HepG2 (cell line): ENCODE results near the gene ERBB3. TPM values are rescaled to one million over a fixed set of nuclear protein-coding genes. Genes with fewer than 3 reads are reported as not detected.

Experiments used
- ATRX ChIP-seq: sonication (generic); formaldehyde crosslinking; IDR thresholded peaks from 2 replicates; pipeline ENCODE4 v1.4.0; 2020; ENCODE audit warnings: missing genetic modification reagents, borderline replicate concordance
- EED ChIP-seq: sonication (generic); formaldehyde crosslinking; IDR thresholded peaks from 2 replicates; pipeline ENCODE4 v1.5.0; 2020; ENCODE audit warnings: mild to moderate bottlenecking, missing genetic modification reagents
- GABPA ChIP-seq, 2 experiments: IDR thresholded peaks; 2 replicates each; pipeline ENCODE4 v1.6.1; 2011 to 2016; ENCODE audit warnings: low read depth in 2 of 2, low read length in 1 of 2, missing biosample characterization in 1 of 2, missing genetic modification characterization in 1 of 2
- GATA4 ChIP-seq: sonication (generic); IDR thresholded peaks from 2 replicates; pipeline ENCODE4 v1.6.1; 2016; ENCODE audit warnings: antibody characterized with exemption, low read depth, borderline replicate concordance
- GATAD1 ChIP-seq: IDR thresholded peaks from 2 replicates; pipeline ENCODE4 v1.6.1; 2016; ENCODE audit warnings: missing genetic modification reagents, missing compliant biosample characterization
- ISL2 ChIP-seq: sonication (generic); formaldehyde crosslinking; IDR thresholded peaks from 2 replicates; pipeline ENCODE4 v1.5.0; 2020; ENCODE audit warnings: missing genetic modification reagents
- MNT ChIP-seq: fragments of 450-650 bp; IDR thresholded peaks from 2 replicates; pipeline ENCODE4 v1.6.1; 2016
- MYNN ChIP-seq: sonication (generic); formaldehyde crosslinking; IDR thresholded peaks from 2 replicates; pipeline ENCODE4 v1.4.0; 2020; ENCODE audit warnings: mild to moderate bottlenecking, low read depth, missing genetic modification reagents
- PHF21A ChIP-seq: sonication (generic); formaldehyde crosslinking; IDR thresholded peaks from 2 replicates; pipeline ENCODE4 v1.5.0; 2020; ENCODE audit warnings: mild to moderate bottlenecking, missing genetic modification reagents
- POLR2AphosphoS2 ChIP-seq: IDR thresholded peaks from 2 replicates; pipeline ENCODE4 v1.6.1; 2011; ENCODE audit warnings: low read depth, low read length, improper control_type of control experiment
- RAD21 ChIP-seq: fragments of 450-650 bp; formaldehyde crosslinking; IDR thresholded peaks from 2 replicates; pipeline ENCODE4 v1.5.0; 2020; ENCODE audit warnings: mild to moderate bottlenecking
- RBFOX2 ChIP-seq: fragments of 200-400 bp; formaldehyde crosslinking; IDR thresholded peaks from 2 replicates; pipeline ENCODE4 v1.6.1; 2017; ENCODE audit warnings: low read depth, mild to moderate bottlenecking, low read length
- SAP130 ChIP-seq: IDR thresholded peaks from 2 replicates; pipeline ENCODE4 v1.6.1; 2016; ENCODE audit warnings: low read depth
- TEF ChIP-seq: sonication (generic); formaldehyde crosslinking; IDR thresholded peaks from 2 replicates; pipeline ENCODE4 v1.5.0; 2020; ENCODE audit warnings: missing genetic modification reagents
- ZNF407 ChIP-seq: sonication (generic); formaldehyde crosslinking; IDR thresholded peaks from one replicate; pipeline ENCODE4 v1.5.1; 2020; ENCODE audit warnings: mild to moderate bottlenecking, missing genetic modification reagents; ENCODE audit errors: not compliant biosample characterization
- polyA plus RNA-seq, 8 experiments: library from polyadenylated mRNA; depleted of rRNA in 3 of 8; stranded (reverse) in 7 of 8; unstranded in 1 of 8; fragments of >200 nt; fragmentation: Illumina TruSeq in 4 of 8; extraction: Trizol in 4 of 8; gene quantifications; 2 replicates each; pipeline versions ENCODE4 v1.2.1 to v1.2.3, GENCODE V29; 2011 to 2016; ENCODE audit warnings: low read depth in 4 of 8, missing spikeins in 1 of 8, mixed read lengths in 1 of 8; ENCODE audit not compliant: insufficient read depth in 1 of 8
- total RNA-seq, 5 experiments: library from RNA; depleted of rRNA; stranded (reverse); fragments of >200 nt; fragmentation: Illumina TruSeq; extraction: Trizol; gene quantifications; 2 replicates each; pipeline ENCODE4 v1.2.3, GENCODE V29; 2016; ENCODE audit warnings: low read depth in 1 of 5
- TF ChIP-seq, protein P1 (sequence below): sonication (generic); formaldehyde crosslinking; IDR thresholded peaks from 2 replicates; pipeline ENCODE4 v1.8.1; 2023; ENCODE audit warnings: mild to moderate bottlenecking, inconsistent platforms, moderate library complexity, missing genetic modification reagents, borderline replicate concordance

Gene ERBB3
- total and polyA plus RNA-seq, 2 of the 13 experiments (the other 11 are each of a cell fraction or from before 2014, with no cell fraction given) = 93.6 to 358 TPM

GRCh38 chr12:56127888-56128669, 48.1 kb downstream of the ERBB3 start, which contains the start of gene ESYT1 (continued):
- TF ChIP-seq ZNF407 (peak; percentile 29), POLR2AphosphoS2 (0 out of 2 replicates have a peak, but pooled peaks have one; percentile 64), MYNN (CRISPR knock-in tag) (0 out of 2 replicates have a peak, but pooled peaks have one; percentile 47), GATAD1 (CRISPR knock-in tag) (peak; percentile 39), GATA4 (no peak; the same call in 1 of the 2 replicates), RBFOX2 (peak; percentile 72), EED (CRISPR knock-in tag) (no peak), SAP130 (CRISPR knock-in tag) (peak; percentile 90), GABPA (IDR thresholded peaks at IDR 0.05; ENCODE audit: low read depth, low read length) (peak; percentile 13; the same call in 1 of the 2 replicates), GABPA (CRISPR knock-in tag; IDR thresholded peaks at IDR 0.05; ENCODE audit: low read depth) (peak; percentile 65), TEF (CRISPR knock-in tag) (peak; percentile 46; the same call in 1 of the 2 replicates), RAD21 (CRISPR knock-in tag) (0 out of 2 replicates have a peak, but pooled peaks have one; percentile 11), PHF21A (CRISPR knock-in tag) (peak; percentile 63), ATRX (no peak), MNT (peak; percentile 85), ISL2 (CRISPR knock-in tag) (peak; percentile 46)
- TF ChIP-seq, protein P1, sequence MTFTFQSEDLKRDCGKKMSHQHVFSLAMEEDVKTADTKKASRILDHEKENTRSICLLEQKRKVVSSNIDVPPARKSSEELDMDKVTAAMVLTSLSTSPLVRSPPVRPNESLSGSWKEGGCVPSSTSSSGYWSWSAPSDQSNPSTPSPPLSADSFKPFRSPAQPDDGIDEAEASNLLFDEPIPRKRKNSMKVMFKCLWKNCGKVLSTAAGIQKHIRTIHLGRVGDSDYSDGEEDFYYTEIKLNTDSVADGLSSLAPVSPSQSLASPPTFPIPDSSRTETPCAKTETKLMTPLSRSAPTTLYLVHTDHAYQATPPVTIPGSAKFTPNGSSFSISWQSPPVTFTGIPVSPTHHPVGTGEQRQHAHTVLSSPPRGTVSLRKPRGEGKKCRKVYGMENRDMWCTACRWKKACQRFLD (CRISPR knock-in tag) = 0 out of 2 replicates have a peak, but pooled peaks have one; percentile 59
